ENCODE measurements around the gene TSPAN18. TPM values are rescaled to one million over a fixed set of nuclear protein-coding genes. Genes with fewer than 3 reads are reported as not detected.

Gene TSPAN18
- polyA plus RNA-seq, 1 of the 3 experiments (the other 2 are of a cell fraction) = 0.72 TPM

GRCh38 chr11:44957040-44957515 lies 230.3 kb downstream of the TSPAN18 start:
- Histone ChIP-seq H3F3A (replicated peaks; ENCODE audit: insufficient read depth) (peaks cover under 1% of the 10 kb centered on the region), H3K9me3 (no peaks in the 10 kb centered on the region), H3K9ac (no peak overlapping the region), H3K79me2 (ENCODE audit: insufficient read depth) (no peaks in the 10 kb centered on the region), H3K27ac (ENCODE audit: low read depth in 2 of 2, low read length in 1 of 2) (no peak overlapping the region), H3K9me2 (no peaks in the 10 kb centered on the region), H3K36me3 (replicated peaks in 1 of 2; ENCODE audit: control insufficient read depth in 1 of 2, insufficient read depth in 2 of 2, low read length in 1 of 2) (no peaks in the 10 kb centered on the region), H2AFZ (ENCODE audit: low read depth) (no peak overlapping the region), H3K4me1 (ENCODE audit: control insufficient read depth in 1 of 2, insufficient read depth in 2 of 2, low read depth in 1 of 2, low read length in 1 of 2) (peaks cover 4% of the 10 kb centered on the region in 2 experiments; a peak in 2 of 4 replicates), H4K20me1 (ENCODE audit: insufficient read depth) (no peaks in the 10 kb centered on the region), H3K27me3 (ENCODE audit: insufficient read depth) (no peaks in the 10 kb centered on the region), H3K4me3 (ENCODE audit: low read depth in 2 of 2, low read length in 1 of 2) (no peak overlapping the region), H3K4me2 (no peak overlapping the region)
- no peak for DNase-seq
- no peak for TF ChIP-seq EP300 (IDR thresholded peaks at IDR 0.05; ENCODE audit: borderline replicate concordance in 1 of 2, low read depth in 1 of 2, low read length in 1 of 2)
- no peak for TF ChIP-seq EZH2phosphoT487 (IDR thresholded peaks at IDR 0.05; ENCODE audit: borderline replicate concordance, low read depth)
- TF ChIP-seq RCOR1 (IDR thresholded peaks at IDR 0.05; ENCODE audit: low read length) = no peak
- TF ChIP-seq NFIC (IDR thresholded peaks at IDR 0.05; ENCODE audit: borderline replicate concordance) = no peak
- TF ChIP-seq PBX3 (IDR thresholded peaks at IDR 0.05) = no peak
- no peak for TF ChIP-seq IRF3 (IDR thresholded peaks at IDR 0.05; ENCODE audit: low read depth, low read length)
- TF ChIP-seq RAD21 (IDR thresholded peaks at IDR 0.05; ENCODE audit: low read length) = no peak
- TF ChIP-seq RXRA (IDR thresholded peaks at IDR 0.05; ENCODE audit: borderline replicate concordance, low read depth) = no peak
- TF ChIP-seq FOXM1 (IDR thresholded peaks at IDR 0.05; ENCODE audit: low read depth) = no peak
- TF ChIP-seq GABPA (IDR thresholded peaks at IDR 0.05; ENCODE audit: low read depth) = no peak
- TF ChIP-seq NRF1 (IDR thresholded peaks at IDR 0.05; ENCODE audit: low read depth, low read length) = no peak
- no peak for TF ChIP-seq MAX (IDR thresholded peaks at IDR 0.05; ENCODE audit: low read depth)
- POLR2A ChIA-PET = no interaction called here
- WGBS (ENCODE audit: low lambda C conversion rate) = 91% methylated on average over 17 of the region's 35 CpGs
- CTCF ChIA-PET = interaction anchor here (1.0 to 5.2 kb wide), 2 partner anchors 12 to 146 kb away, joined by 3 to 19 read pairs; no protein-coding TSS in a partner anchor

GRCh38 chr11:44957776-44958564 lies 231.2 kb downstream of the TSPAN18 start:
- WGBS (ENCODE audit: low lambda C conversion rate) = 44% methylated on average over 7 of the region's 8 CpGs
- H3K9me2 ChIP-seq = no peaks in the 10 kb centered on the region
- no peak overlapping the region for H3K27ac ChIP-seq (ENCODE audit: low read depth in 2 of 2, low read length in 1 of 2)
- H3K4me2 ChIP-seq = no peak overlapping the region
- no peaks in the 10 kb centered on the region for H3F3A ChIP-seq (replicated peaks; ENCODE audit: insufficient read depth)
- no peak overlapping the region for H2AFZ ChIP-seq (ENCODE audit: low read depth)
- no peaks in the 10 kb centered on the region for H3K9me3 ChIP-seq
- H4K20me1 ChIP-seq (ENCODE audit: insufficient read depth) = no peaks in the 10 kb centered on the region
- H3K4me3 ChIP-seq (ENCODE audit: low read depth in 2 of 2, low read length in 1 of 2) = no peak overlapping the region
- no peak overlapping the region for H3K9ac ChIP-seq
- no peaks in the 10 kb centered on the region for H3K79me2 ChIP-seq (ENCODE audit: insufficient read depth)
- H3K36me3 ChIP-seq (replicated peaks in 1 of 2; ENCODE audit: control insufficient read depth in 1 of 2, insufficient read depth in 2 of 2, low read length in 1 of 2) = no peaks in the 10 kb centered on the region
- no peaks in the 10 kb centered on the region for H3K27me3 ChIP-seq (ENCODE audit: insufficient read depth)
- DNase-seq = no peak
- peaks cover 4% of the 10 kb centered on the region in 2 experiments; a peak in 2 of 4 replicates for H3K4me1 ChIP-seq (ENCODE audit: control insufficient read depth in 1 of 2, insufficient read depth in 2 of 2, low read depth in 1 of 2, low read length in 1 of 2)
- POLR2A ChIA-PET = no interaction called here
- CTCF ChIA-PET = interaction anchor here (1.0 to 5.2 kb wide), 3 partner anchors 11 to 146 kb away, joined by 3 to 19 read pairs (median 12); no protein-coding TSS in a partner anchor
- TF ChIP-seq USF2 (IDR thresholded peaks at IDR 0.05; ENCODE audit: borderline replicate concordance, low read depth, low read length) = no peak
- no peak for TF ChIP-seq CHD2 (IDR thresholded peaks at IDR 0.05; ENCODE audit: low read length, partially characterized antibody)
- TF ChIP-seq TEAD4 (IDR thresholded peaks at IDR 0.05; ENCODE audit: borderline replicate concordance, insufficient read depth) = no peak
- TF ChIP-seq RFX5 (IDR thresholded peaks at IDR 0.05; ENCODE audit: low read length) = no peak
- no peak for TF ChIP-seq JUND (IDR thresholded peaks at IDR 0.05)
- TF ChIP-seq EZH2phosphoT487 (IDR thresholded peaks at IDR 0.05; ENCODE audit: borderline replicate concordance, low read depth) = no peak
- no peak for TF ChIP-seq RXRA (IDR thresholded peaks at IDR 0.05; ENCODE audit: borderline replicate concordance, low read depth)
- TF ChIP-seq MAX (IDR thresholded peaks at IDR 0.05; ENCODE audit: low read depth) = no peak
- no peak for TF ChIP-seq SMC3 (IDR thresholded peaks at IDR 0.05; ENCODE audit: low read depth, low read length)
- TF ChIP-seq ZBTB33 (IDR thresholded peaks at IDR 0.05; ENCODE audit: borderline replicate concordance, low read depth) = no peak
